ENCODE data around the gene CRADD.
"Not testable (repeated sequence)": the region's sequence is repeated elsewhere in the genome, so short reads cannot be mapped to it uniquely, and the experiment has no call there.

The CRADD gene

DNA sequence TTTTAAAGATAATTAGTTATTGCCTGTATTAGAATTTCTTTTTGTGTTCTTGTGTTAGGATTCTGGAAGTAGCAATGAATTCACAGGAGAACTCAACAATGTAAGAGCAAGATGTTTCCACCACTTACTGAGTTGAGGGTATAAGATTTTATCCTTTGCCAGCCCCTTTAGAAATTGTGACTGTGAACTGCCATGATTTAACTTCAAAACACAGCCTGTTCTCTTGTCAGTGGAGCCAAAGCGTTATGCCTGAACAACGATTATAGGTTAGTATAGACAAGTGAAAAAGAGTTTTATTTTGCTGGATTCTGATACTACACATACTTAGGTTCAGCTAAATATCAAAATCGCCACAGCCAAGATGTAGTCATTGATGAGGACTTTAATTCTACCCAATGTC lies 101.6 kb downstream of the CRADD start:
- Mint-ChIP-seq H3K9me3 (peaks cover 4% of the 10 kb centered on the region), H3K4me3 (no peak overlapping the region)

DNA sequence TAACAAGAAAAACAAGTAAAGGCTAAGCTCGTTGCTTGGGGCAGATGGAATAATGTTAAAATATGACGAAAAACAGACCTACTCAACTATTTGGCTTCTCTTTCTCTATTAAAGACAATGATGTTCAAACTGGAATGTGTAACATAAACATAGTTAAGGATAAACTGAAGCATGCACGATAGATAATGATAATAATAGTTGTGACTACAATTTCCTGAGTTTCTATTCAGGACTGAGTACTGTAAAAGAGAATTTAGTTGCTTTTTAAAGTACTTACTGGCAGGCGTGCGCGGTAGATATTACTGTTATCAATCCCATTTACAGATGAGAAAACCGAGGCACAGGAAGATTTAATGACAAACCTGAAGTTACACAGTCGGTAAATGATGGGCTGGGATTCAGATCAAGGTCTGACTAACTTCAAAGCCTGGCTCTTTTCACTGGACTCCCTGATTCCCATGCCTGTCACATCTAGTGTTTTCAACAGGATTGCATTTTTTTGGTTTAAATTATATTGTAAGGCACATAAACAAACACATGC lies 103.0 kb downstream of the CRADD start:
- Mint-ChIP-seq H3K36me3 (ENCODE audit: low read depth) (peaks cover 6% of the 10 kb centered on the region), H3K4me1 (ENCODE audit: low read depth) (peaks cover 35% of the 10 kb centered on the region), H3K9me3 (peaks cover 4% of the 10 kb centered on the region), H3K27me3 (ENCODE audit: low read depth) (no peaks in the 10 kb centered on the region), H3K4me3 (no peak overlapping the region), H3K27ac (no peak overlapping the region)

More for the DNA sequence above, 101.6 kb downstream of the CRADD start:
- Mint-ChIP-seq H3K4me1 (ENCODE audit: low read depth) (peaks cover 30% of the 10 kb centered on the region), H3K27me3 (ENCODE audit: low read depth) (no peaks in the 10 kb centered on the region), H3K36me3 (ENCODE audit: low read depth) (peaks cover 5% of the 10 kb centered on the region), H3K27ac (no peak overlapping the region)

DNA sequence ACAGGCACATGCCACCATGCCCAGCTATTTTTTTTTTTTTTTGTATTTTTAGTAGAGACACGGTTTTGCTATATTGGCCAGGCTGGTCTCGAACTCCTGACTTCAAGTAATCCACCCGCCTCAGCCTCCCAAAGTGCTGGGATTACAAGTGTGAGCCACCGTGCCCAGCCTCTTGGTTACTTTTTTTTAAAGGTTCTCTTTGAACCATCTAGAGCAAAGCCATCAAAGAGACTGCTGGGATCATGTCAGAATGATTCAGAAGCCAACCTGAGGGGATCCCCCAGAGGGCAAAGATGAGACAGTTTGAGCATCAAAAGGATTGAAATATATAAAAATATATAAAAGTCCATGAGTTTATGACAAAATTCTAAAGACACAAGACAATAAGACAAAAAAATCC lies 103.7 kb downstream of the CRADD start:
- peaks cover 40% of the 10 kb centered on the region for H3K4me1 Mint-ChIP-seq (ENCODE audit: low read depth)
- not testable (repeated sequence) for H3K4me3 Mint-ChIP-seq; H3K27me3 Mint-ChIP-seq (ENCODE audit: low read depth); H3K36me3 Mint-ChIP-seq (ENCODE audit: low read depth); H3K27ac Mint-ChIP-seq; H3K9me3 Mint-ChIP-seq

DNA sequence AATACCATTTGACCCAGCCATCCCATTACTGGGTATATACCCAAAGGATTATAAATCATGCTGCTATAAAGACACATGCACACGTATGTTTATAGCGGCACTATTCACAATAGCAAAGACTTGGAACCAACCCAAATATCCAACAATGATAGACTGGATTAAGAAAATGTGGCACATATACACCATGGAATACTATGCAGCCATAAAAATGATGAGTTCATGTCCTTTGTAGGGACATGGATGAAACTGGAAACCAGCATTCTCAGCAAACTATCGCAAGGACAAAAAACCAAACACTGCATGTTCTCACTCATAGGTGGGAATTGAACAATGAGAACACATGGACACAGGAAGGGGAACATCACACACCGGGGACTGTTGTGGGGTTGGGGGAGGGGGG lies 104.8 kb downstream of the CRADD start:
- H3K4me1 Mint-ChIP-seq (ENCODE audit: low read depth), result peaks cover 40% of the 10 kb centered on the region
- H3K27me3 Mint-ChIP-seq (ENCODE audit: low read depth); H3K36me3 Mint-ChIP-seq (ENCODE audit: low read depth); H3K27ac Mint-ChIP-seq; H3K4me3 Mint-ChIP-seq; H3K9me3 Mint-ChIP-seq: not testable (repeated sequence)

DNA sequence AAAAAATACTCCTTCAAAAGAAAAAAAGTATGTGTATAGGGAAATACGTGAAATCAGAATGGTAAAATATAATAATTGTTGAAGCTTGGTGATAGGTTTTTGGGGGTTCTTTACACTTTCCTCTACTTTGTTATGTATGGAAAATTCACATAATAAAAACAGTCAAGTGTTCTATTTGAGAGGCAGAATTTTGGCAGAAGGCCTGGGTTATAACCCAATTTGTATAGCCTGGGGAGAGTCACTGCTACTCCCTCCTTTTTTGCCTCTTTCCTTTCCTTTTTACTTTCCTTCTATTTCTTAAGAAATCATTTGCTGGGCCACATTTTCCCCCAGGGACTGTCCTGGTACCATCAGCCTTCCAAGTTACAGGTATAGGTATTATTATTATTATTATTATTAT lies 105.7 kb downstream of the CRADD start:
- Mint-ChIP-seq H3K27ac (no peak overlapping the region), H3K36me3 (ENCODE audit: low read depth) (peaks cover 11% of the 10 kb centered on the region), H3K4me3 (no peak overlapping the region), H3K4me1 (ENCODE audit: low read depth) (peaks cover 39% of the 10 kb centered on the region), H3K27me3 (ENCODE audit: low read depth) (no peaks in the 10 kb centered on the region), H3K9me3 (peaks cover 6% of the 10 kb centered on the region)

DNA sequence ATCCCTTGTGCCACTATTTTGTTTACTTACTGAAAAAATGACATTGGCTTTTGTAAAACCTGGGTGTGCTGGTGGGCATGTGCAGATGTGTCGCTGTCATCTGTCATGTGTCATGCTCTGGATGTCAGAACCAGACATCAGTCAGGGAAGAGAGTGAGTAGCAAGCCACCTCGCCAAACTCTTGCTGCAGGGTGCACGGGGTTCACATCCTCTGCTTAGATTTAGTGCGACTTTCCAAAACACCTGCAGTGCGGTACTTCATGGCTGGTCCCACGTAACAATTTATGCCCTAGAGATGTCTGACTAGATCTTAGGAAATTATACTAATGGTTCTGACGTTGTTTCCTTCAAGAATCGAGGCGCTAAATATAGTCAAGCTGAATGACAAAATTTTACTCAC lies 106.7 kb downstream of the CRADD start:
- H3K27me3 Mint-ChIP-seq (ENCODE audit: low read depth), result no peaks in the 10 kb centered on the region
- peaks cover 19% of the 10 kb centered on the region for H3K36me3 Mint-ChIP-seq (ENCODE audit: low read depth)
- peaks cover 40% of the 10 kb centered on the region for H3K4me1 Mint-ChIP-seq (ENCODE audit: low read depth)
- peaks cover 9% of the 10 kb centered on the region for H3K9me3 Mint-ChIP-seq
- peak overlapping the region; percentile 55 for H3K27ac Mint-ChIP-seq
- H3K4me3 Mint-ChIP-seq, result peak overlapping the region; percentile 5

DNA sequence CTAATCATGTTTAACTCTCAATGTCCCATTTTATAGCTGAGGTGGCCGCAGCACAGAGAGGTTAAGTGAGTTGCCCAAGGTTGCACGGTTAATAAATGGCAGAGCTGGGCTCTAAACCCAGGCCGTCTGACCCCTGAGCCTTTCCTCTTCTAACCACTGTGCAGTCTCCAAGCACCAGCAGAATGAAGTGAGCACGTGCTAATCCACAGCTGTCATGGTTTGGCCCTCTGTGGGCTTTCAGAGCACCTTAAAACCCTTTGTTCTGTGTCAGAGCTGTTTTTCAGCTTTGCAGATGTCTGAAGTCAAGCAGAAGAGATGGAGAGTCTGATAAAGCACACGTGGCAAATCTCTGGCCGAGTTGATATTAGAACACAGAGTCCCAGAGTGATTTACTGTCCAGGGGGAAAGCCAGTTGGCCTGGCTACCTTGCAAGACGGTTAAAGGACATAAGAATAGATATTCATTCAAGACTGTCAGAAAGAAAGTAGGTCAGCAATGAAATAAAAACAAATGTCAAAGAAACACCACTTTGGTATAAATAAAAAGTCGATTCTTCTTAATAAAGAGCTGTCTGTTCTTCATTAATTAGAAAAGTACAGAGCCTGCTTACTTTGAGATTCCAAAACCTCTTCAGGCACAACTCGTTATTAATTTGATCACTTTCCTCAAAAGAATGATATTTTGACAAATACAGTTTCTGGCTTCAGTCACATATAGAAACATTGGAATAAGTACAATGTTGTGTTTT lies 107.3 kb downstream of the CRADD start:
- Mint-ChIP-seq H3K4me1 (ENCODE audit: low read depth) (peaks cover 42% of the 10 kb centered on the region), H3K4me3 (peak overlapping the region; percentile 7), H3K36me3 (ENCODE audit: low read depth) (peaks cover 19% of the 10 kb centered on the region), H3K27ac (peak overlapping the region; percentile 78), H3K27me3 (ENCODE audit: low read depth) (no peaks in the 10 kb centered on the region), H3K9me3 (peaks cover 9% of the 10 kb centered on the region)

DNA sequence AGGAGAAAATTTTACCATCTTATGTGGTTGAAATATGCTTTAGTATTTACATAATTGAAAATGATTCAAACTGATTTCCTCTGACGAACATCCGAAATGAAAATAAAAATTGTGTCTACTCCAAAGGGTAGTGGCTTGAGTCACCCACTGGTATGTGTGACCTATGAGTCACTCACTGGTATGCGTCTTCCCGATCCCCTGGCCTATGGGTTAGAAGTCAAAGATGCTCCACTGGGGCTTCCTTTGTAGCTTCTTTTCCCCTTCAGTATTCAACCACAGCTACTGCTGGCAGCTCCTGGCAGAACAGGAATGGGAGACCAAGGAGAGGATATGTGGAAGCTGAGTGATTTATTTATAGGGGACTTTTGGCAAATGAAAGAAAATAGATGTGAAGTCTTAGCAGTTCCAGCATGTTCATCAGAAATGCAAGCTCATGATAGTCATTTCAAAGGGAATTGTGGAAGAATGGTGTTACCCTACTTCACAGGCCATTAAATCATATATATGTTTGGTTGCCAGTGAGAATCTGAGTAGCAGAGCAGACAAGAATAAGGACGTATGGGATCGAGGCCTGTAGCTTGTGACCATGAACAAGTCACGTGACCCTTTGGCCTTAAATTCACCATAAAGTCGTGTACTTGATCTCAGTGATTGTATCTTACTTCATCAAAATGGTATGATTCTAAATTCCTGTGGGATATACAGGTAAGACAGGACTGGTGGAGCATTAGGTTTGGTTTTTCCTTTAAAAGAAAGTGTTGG lies 108.3 kb downstream of the CRADD start:
- Mint-ChIP-seq H3K27me3 (ENCODE audit: low read depth) (no peaks in the 10 kb centered on the region), H3K4me1 (ENCODE audit: low read depth) (peaks cover 49% of the 10 kb centered on the region), H3K4me3 (peak overlapping the region; percentile 45), H3K36me3 (ENCODE audit: low read depth) (peaks cover 19% of the 10 kb centered on the region), H3K27ac (peak overlapping the region; percentile 78), H3K9me3 (peaks cover 9% of the 10 kb centered on the region)

DNA sequence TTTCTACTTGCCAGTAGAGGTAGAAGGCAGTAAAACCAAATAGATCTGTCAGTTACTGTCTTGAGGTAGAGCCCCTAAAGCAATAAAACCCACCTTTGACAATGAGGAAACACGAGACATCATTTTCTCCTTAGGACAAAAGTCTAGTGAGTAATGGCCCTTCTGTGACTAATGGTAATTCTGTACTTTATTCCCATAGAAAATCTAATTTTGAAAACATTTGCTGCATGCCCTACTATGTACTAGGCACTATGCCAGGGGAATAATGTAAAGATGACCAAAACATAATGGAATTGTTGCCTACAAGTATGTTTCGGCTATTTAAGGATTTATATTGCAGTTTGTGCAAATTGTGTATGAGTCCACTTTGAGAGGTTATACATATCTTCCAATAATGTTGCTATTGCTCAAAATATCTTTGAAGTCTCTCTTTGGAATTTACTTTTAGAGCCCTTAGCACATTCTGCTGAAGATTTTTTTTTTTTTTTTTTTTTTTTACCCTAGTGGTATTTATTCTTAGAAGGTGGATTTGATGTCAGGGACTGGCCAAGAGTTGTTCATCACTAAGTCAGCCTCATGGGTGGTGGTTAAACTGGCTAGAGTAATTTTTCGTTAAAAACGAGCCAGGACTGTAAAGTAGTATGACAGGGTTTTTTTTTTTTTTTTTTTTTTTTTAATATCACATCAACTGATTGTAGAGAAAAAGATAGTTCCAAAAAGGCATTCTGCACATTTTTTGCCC lies 109.7 kb downstream of the CRADD start:
- Mint-ChIP-seq H3K4me3 (no peak overlapping the region), H3K4me1 (ENCODE audit: low read depth) (peaks cover 53% of the 10 kb centered on the region), H3K36me3 (ENCODE audit: low read depth) (peaks cover 17% of the 10 kb centered on the region), H3K9me3 (peaks cover 5% of the 10 kb centered on the region), H3K27me3 (ENCODE audit: low read depth) (peaks cover under 1% of the 10 kb centered on the region), H3K27ac (no peak overlapping the region)

DNA sequence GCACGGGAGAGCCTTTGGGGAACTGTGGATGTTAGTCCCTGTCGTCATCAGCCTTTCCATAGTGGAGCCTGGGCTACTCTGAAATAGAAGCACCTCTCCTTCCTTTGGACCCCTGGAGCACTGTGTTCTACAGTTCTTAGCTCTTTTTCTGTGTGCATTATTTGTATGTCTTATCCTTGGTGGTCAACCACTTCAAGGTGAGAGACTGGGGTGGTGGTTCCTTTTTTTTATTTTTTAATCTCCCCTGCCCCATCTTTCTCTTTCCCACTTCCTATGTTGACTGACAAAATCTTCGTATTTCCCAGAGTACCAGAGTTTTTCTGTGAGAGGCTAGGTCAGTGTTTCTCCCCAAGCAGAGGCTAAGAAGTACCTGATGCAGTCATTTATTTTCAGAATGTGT lies 111.7 kb downstream of the CRADD start:
- peaks cover 49% of the 10 kb centered on the region for H3K4me1 Mint-ChIP-seq (ENCODE audit: low read depth)
- H3K9me3 Mint-ChIP-seq, result peaks cover 5% of the 10 kb centered on the region
- peaks cover 18% of the 10 kb centered on the region for H3K36me3 Mint-ChIP-seq (ENCODE audit: low read depth)
- H3K27ac Mint-ChIP-seq, result peak overlapping the region; percentile 3
- H3K4me3 Mint-ChIP-seq, result no peak overlapping the region
- peaks cover 4% of the 10 kb centered on the region for H3K27me3 Mint-ChIP-seq (ENCODE audit: low read depth)

DNA sequence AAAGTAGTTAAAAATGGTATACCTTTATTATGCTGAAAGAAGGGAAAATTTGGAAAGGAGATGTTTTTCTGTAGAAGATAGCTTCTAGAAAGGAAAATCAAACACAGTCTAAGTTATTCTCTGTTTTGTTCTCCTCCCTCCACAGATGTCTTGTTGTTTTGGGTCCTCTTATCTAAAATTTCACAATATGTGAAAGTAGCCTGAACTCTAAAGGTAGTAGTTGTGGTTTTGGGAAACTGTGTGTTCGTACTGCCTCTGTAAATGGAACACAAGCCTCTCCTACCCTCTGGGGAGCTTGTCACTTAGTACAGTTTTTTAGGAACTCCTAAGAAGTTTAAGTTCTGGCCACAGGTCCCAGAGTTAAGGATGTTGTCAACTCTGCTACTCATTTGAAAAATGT lies 112.6 kb downstream of the CRADD start:
- Mint-ChIP-seq H3K9me3 (peaks cover 5% of the 10 kb centered on the region), H3K27me3 (ENCODE audit: low read depth) (peaks cover 4% of the 10 kb centered on the region), H3K4me1 (ENCODE audit: low read depth) (peaks cover 41% of the 10 kb centered on the region), H3K36me3 (ENCODE audit: low read depth) (peaks cover 18% of the 10 kb centered on the region), H3K4me3 (no peak overlapping the region), H3K27ac (no peak overlapping the region)

DNA sequence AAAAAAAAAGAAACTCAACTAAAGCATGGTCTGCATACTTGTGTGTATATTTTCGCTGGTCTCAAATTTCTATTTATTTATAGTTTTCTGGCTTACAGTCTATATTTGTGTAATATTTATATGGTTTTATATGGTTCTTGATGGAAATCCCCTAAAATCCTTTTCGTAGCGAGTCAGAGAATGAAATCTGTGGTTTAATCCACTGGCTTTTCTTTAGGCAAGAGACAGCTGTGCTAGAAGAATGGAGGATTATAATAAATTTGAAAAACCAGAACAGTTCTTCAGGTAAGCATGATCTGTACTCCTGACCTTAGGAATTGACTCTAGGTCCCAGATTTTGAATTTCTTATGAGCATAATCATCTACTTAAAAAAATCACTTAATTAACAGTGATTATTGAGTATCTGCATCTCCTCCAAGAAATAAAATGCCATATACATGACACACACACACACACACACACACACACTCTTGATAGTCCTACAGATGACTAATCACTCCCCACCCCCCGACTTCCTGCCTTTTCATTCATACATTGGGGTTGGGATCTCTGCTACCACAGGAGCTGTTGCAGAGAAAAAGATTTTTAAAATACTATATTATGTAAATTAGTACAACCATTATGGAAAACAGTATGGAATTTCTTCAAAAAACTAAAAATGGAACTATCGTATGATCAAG lies 113.4 kb downstream of the CRADD start:
- Mint-ChIP-seq H3K9me3 (peaks cover 5% of the 10 kb centered on the region), H3K4me1 (ENCODE audit: low read depth) (peaks cover 33% of the 10 kb centered on the region), H3K36me3 (ENCODE audit: low read depth) (peaks cover 13% of the 10 kb centered on the region), H3K27ac (peak overlapping the region; percentile 50), H3K27me3 (ENCODE audit: low read depth) (peaks cover 4% of the 10 kb centered on the region), H3K4me3 (no peak overlapping the region)

DNA sequence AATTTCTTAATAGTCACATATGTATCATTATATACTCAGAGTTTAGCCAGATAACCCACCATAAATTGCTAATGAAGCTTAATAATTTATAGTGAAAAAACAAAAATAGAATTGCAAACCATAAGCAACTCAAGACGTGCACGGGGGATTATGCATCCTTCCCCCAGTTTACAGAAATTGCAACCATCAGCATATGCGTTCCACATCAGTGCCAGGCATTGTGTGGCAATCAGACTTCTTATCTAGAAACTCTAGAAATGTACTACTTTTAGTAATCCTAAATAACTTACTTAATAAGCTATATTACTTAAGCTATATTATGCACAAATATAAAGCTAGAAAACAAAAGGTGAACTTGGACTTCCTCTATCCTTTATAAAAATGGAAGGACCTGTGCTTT lies 115.8 kb downstream of the CRADD start:
- H3K27me3 Mint-ChIP-seq (ENCODE audit: low read depth), result peaks cover 4% of the 10 kb centered on the region
- H3K36me3 Mint-ChIP-seq (ENCODE audit: low read depth), result peaks cover 11% of the 10 kb centered on the region
- peaks cover 2% of the 10 kb centered on the region for H3K9me3 Mint-ChIP-seq
- no peak overlapping the region for H3K27ac Mint-ChIP-seq
- peaks cover 30% of the 10 kb centered on the region for H3K4me1 Mint-ChIP-seq (ENCODE audit: low read depth)
- H3K4me3 Mint-ChIP-seq, result no peak overlapping the region

DNA sequence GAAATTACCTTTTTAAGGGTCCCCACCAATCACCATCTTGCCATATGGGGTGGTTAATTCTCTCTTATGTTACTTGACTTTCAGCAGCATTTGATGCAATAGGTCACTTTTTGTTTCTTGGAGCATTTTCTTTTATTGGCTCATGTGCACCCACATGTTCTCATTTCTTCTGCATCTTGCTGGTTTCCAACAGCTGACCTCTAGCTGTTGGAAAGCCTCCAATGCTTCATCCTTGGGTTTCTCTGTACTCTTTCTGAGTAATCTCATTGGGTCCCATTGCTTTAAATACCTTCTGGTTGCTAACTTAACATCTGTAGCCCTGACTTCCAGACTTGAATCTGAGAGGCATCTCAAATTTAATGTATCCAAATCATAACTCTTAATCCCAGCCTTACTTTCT lies 116.8 kb downstream of the CRADD start:
- no peaks in the 10 kb centered on the region for H3K9me3 Mint-ChIP-seq
- H3K36me3 Mint-ChIP-seq (ENCODE audit: low read depth), result peaks cover 1% of the 10 kb centered on the region
- H3K4me1 Mint-ChIP-seq (ENCODE audit: low read depth), result peaks cover 25% of the 10 kb centered on the region
- no peak overlapping the region for H3K27ac Mint-ChIP-seq
- H3K27me3 Mint-ChIP-seq (ENCODE audit: low read depth), result peaks cover 4% of the 10 kb centered on the region
- no peak overlapping the region for H3K4me3 Mint-ChIP-seq
